Choroid plexus epithelial cell (primary cell): Measurements from ENCODE around the gene AP4B1.
A peak's percentile ranks its signal among the peaks of the same experiment; 100 is the strongest.

Source experiments
- DNase-seq: peaks from one replicate; pipeline ENCODE4 v3.0.0-alpha.2; 2010; ENCODE audit warnings: low read depth
- H3K4me3 ChIP-seq: 2 replicates; pipeline ENCODE4 v1.5.1; 2011; ENCODE audit warnings: low read depth, mild to moderate bottlenecking, control low read depth, low read length, moderate library complexity
- CTCF ChIP-seq: conservative IDR thresholded peaks from 2 replicates; pipeline ENCODE4 v1.5.1; 2011; ENCODE audit warnings: low read depth, mild to moderate bottlenecking, control low read depth, inconsistent platforms, low read length, moderate library complexity

The AP4B1 gene

GRCh38 chr1:113938192-113938591, 33.6 kb upstream of the AP4B1 start:
- H3K4me3 ChIP-seq: no peak overlapping the region
- DNase-seq: no peak
- no peak for TF ChIP-seq CTCF

GRCh38 chr1:113937146-113937545, 32.5 kb upstream of the AP4B1 start:
- TF ChIP-seq CTCF: no peak
- no peak overlapping the region for H3K4me3 ChIP-seq
- DNase-seq: no peak

- no peak for DNase-seq
- no peak for TF ChIP-seq CTCF
- H3K4me3 ChIP-seq: no peak overlapping the region
Measured at GRCh38 chr1:113935970-113936369, 31.4 kb upstream of the AP4B1 start.

- no peak for DNase-seq
- no peak for TF ChIP-seq CTCF
- H3K4me3 ChIP-seq: no peak overlapping the region
Measured at GRCh38 chr1:113935176-113935575, 30.6 kb upstream of the AP4B1 start.

GRCh38 chr1:113934511-113935055, 30.0 kb upstream of the AP4B1 start:
- no peak overlapping the region for H3K4me3 ChIP-seq
- no peak for TF ChIP-seq CTCF
- no peak for DNase-seq

- no peak overlapping the region for H3K4me3 ChIP-seq
- no peak for TF ChIP-seq CTCF
- no peak for DNase-seq
Measured at GRCh38 chr1:113934006-113934405, 29.4 kb upstream of the AP4B1 start.

- DNase-seq: peak; percentile 84
- TF ChIP-seq CTCF: no peak
- peak overlapping the region; percentile 1 for H3K4me3 ChIP-seq
Measured at GRCh38 chr1:113931451-113931851, 26.9 kb upstream of the AP4B1 start.
